Activated CD4-positive, alpha-beta T cell treated with anti-CD3 and anti-CD28 coated beads, Interleukin-2, amount 10 ng/mL, durations not matched to agents 7 days and 5 days (primary cell): ENCODE measurements around the gene ANKRD33. TPM values are rescaled to one million over a fixed set of nuclear protein-coding genes. Genes with fewer than 3 reads are reported as not detected.

Experiments
- CTCF ChIA-PET: fragments of 350-600 bp; sonication (Branson Sonifier 250); formaldehyde crosslinking; loops from one replicate; lab custom pipeline; 2021; ENCODE audit warnings: antibody characterized with exemption; lab: Charles Lee
- POLR2A ChIA-PET: fragments of 350-600 bp; sonication (Branson Sonifier 250); formaldehyde crosslinking; loops from one replicate; lab custom pipeline; 2021; ENCODE audit warnings: antibody characterized with exemption; lab: Charles Lee
- DNase-seq: peaks from one replicate; pipeline ENCODE4 v3.0.0-alpha.2; 2020
- H3K27ac Mint-ChIP-seq: one replicate; pipeline ENCODE4 v1.8.0; 2021; ENCODE audit warnings: mild to moderate bottlenecking, moderate library complexity, mixed read lengths
- H3K27me3 Mint-ChIP-seq: one replicate; pipeline ENCODE4 v1.8.0; 2021; ENCODE audit warnings: mixed read lengths
- H3K36me3 Mint-ChIP-seq: one replicate; pipeline ENCODE4 v1.8.0; 2021; ENCODE audit warnings: low read depth, mixed read lengths
- H3K4me1 Mint-ChIP-seq: one replicate; pipeline ENCODE4 v1.8.0; 2021; ENCODE audit warnings: mixed read lengths
- H3K4me3 Mint-ChIP-seq: one replicate; pipeline ENCODE4 v1.8.0; 2021; ENCODE audit warnings: mild to moderate bottlenecking, moderate library complexity, mixed read lengths
- H3K9me3 Mint-ChIP-seq: one replicate; pipeline ENCODE4 v1.8.0; 2021; ENCODE audit warnings: mixed read lengths
- total RNA-seq, 2 experiments: library from RNA; stranded (reverse); gene quantifications; one replicate each; pipeline ENCODE4 v1.2.3, GENCODE V29; 2021

ANKRD33 gene
- total RNA-seq, 2 experiments from 2014 or later, result not detected

GRCh38 chr12:51911788-51912711 is 24.1 kb downstream of the ANKRD33 start:
- no peaks in the 10 kb centered on the region for H3K36me3 Mint-ChIP-seq
- no peaks in the 10 kb centered on the region for H3K4me1 Mint-ChIP-seq
- H3K4me3 Mint-ChIP-seq, result no peak overlapping the region
- peaks cover 31% of the 10 kb centered on the region for H3K27me3 Mint-ChIP-seq
- no peak overlapping the region for H3K27ac Mint-ChIP-seq
- CTCF ChIA-PET, result interaction anchor here (0.7 to 1.8 kb wide), 6 partner anchors 10 to 114 kb away, joined by 3 to 8 read pairs (median 4); no protein-coding TSS in a partner anchor
- no peak for DNase-seq
- POLR2A ChIA-PET, result no interaction called here
- no peaks in the 10 kb centered on the region for H3K9me3 Mint-ChIP-seq

- Mint-ChIP-seq H3K4me3 (no peak overlapping the region), H3K4me1 (no peaks in the 10 kb centered on the region)
These were observed 25.4 kb downstream of the ANKRD33 start for GRCh38 chr12:51913071-51914033.

GRCh38 chr12:51914034-51914923 is 26.4 kb downstream of the ANKRD33 start:
- POLR2A ChIA-PET, result no interaction called here
- Mint-ChIP-seq H3K4me1 (no peaks in the 10 kb centered on the region), H3K4me3 (no peak overlapping the region)

More at GRCh38 chr12:51913071-51914033, 25.4 kb downstream of the ANKRD33 start:
- Mint-ChIP-seq H3K27me3 (peaks cover 24% of the 10 kb centered on the region), H3K9me3 (no peaks in the 10 kb centered on the region), H3K36me3 (no peaks in the 10 kb centered on the region), H3K27ac (no peak overlapping the region)
- DNase-seq, result no peak
- CTCF ChIA-PET, result interaction anchor here (0.7 to 1.8 kb wide), 5 partner anchors 9 to 113 kb away, joined by 3 to 8 read pairs (median 4); no protein-coding TSS in a partner anchor
- POLR2A ChIA-PET, result no interaction called here

GRCh38 chr12:51915003-51915625 is 27.2 kb downstream of the ANKRD33 start:
- H3K36me3 Mint-ChIP-seq, result no peaks in the 10 kb centered on the region
- ChIA-PET CTCF (interaction anchor here (1.1 kb wide), 1 partner anchor 56 kb away, joined by 3 read pairs; no protein-coding TSS in a partner anchor), POLR2A (no interaction called here)
- peaks cover 8% of the 10 kb centered on the region for H3K27me3 Mint-ChIP-seq
- H3K4me1 Mint-ChIP-seq, result no peaks in the 10 kb centered on the region
- no peak for DNase-seq
- H3K27ac Mint-ChIP-seq, result peak overlapping the region; percentile 54
- no peaks in the 10 kb centered on the region for H3K9me3 Mint-ChIP-seq
- no peak overlapping the region for H3K4me3 Mint-ChIP-seq

More at GRCh38 chr12:51914034-51914923, 26.4 kb downstream of the ANKRD33 start:
- Mint-ChIP-seq H3K27ac (no peak overlapping the region), H3K36me3 (no peaks in the 10 kb centered on the region), H3K9me3 (no peaks in the 10 kb centered on the region), H3K27me3 (peaks cover 16% of the 10 kb centered on the region)
- CTCF ChIA-PET, result interaction anchor here (1.1 to 1.8 kb wide), 2 partner anchors 10 to 57 kb away, joined by 3 to 5 read pairs; no protein-coding TSS in a partner anchor
- no peak for DNase-seq

GRCh38 chr12:51915951-51916350 is 28.0 kb downstream of the ANKRD33 start:
- no peaks in the 10 kb centered on the region for H3K9me3 Mint-ChIP-seq
- no peaks in the 10 kb centered on the region for H3K36me3 Mint-ChIP-seq
- no peak for DNase-seq
- peaks cover 4% of the 10 kb centered on the region for H3K27me3 Mint-ChIP-seq
- CTCF ChIA-PET, result no interaction called here
- H3K4me1 Mint-ChIP-seq, result no peaks in the 10 kb centered on the region
- H3K4me3 Mint-ChIP-seq, result no peak overlapping the region
- POLR2A ChIA-PET, result no interaction called here
- no peak overlapping the region for H3K27ac Mint-ChIP-seq

- H3K4me1 Mint-ChIP-seq, result no peaks in the 10 kb centered on the region
- CTCF ChIA-PET, result no interaction called here
- no peaks in the 10 kb centered on the region for H3K36me3 Mint-ChIP-seq
- POLR2A ChIA-PET, result no interaction called here
- no peak overlapping the region for H3K27ac Mint-ChIP-seq
- no peaks in the 10 kb centered on the region for H3K9me3 Mint-ChIP-seq
- no peak for DNase-seq
- H3K27me3 Mint-ChIP-seq, result no peaks in the 10 kb centered on the region
- H3K4me3 Mint-ChIP-seq, result no peak overlapping the region
These were observed 29.2 kb downstream of the ANKRD33 start for GRCh38 chr12:51917041-51917590.

- Mint-ChIP-seq H3K4me1 (peaks cover under 1% of the 10 kb centered on the region), H3K4me3 (no peak overlapping the region), H3K27me3 (no peaks in the 10 kb centered on the region), H3K27ac (no peak overlapping the region), H3K36me3 (no peaks in the 10 kb centered on the region), H3K9me3 (no peaks in the 10 kb centered on the region)
- CTCF ChIA-PET, result interaction anchor here (1.3 kb wide), 1 partner anchor 107 kb away, joined by 3 read pairs; no protein-coding TSS in a partner anchor
- POLR2A ChIA-PET, result no interaction called here
- DNase-seq, result no peak
These were observed 30.0 kb downstream of the ANKRD33 start for GRCh38 chr12:51917746-51918453.

GRCh38 chr12:51920046-51920445 is 32.1 kb downstream of the ANKRD33 start:
- Mint-ChIP-seq H3K27me3 (no peaks in the 10 kb centered on the region), H3K36me3 (no peaks in the 10 kb centered on the region), H3K9me3 (no peaks in the 10 kb centered on the region), H3K4me1 (peaks cover 6% of the 10 kb centered on the region), H3K27ac (no peak overlapping the region), H3K4me3 (no peak overlapping the region)
- POLR2A ChIA-PET, result no interaction called here
- CTCF ChIA-PET, result no interaction called here
- no peak for DNase-seq

- Mint-ChIP-seq H3K36me3 (no peaks in the 10 kb centered on the region), H3K27me3 (no peaks in the 10 kb centered on the region), H3K4me3 (no peak overlapping the region)
These were observed 33.3 kb downstream of the ANKRD33 start for GRCh38 chr12:51921017-51921725.

GRCh38 chr12:51922146-51922545 is 34.2 kb downstream of the ANKRD33 start:
- Mint-ChIP-seq H3K4me3 (no peak overlapping the region), H3K27me3 (no peaks in the 10 kb centered on the region), H3K27ac (no peak overlapping the region), H3K36me3 (no peaks in the 10 kb centered on the region), H3K4me1 (peaks cover 6% of the 10 kb centered on the region), H3K9me3 (no peaks in the 10 kb centered on the region)
- no peak for DNase-seq
- CTCF ChIA-PET, result interaction anchor here (0.9 to 2.5 kb wide), 6 partner anchors 10 to 103 kb away, joined by 3 to 8 read pairs (median 4); partner anchors contain the start of gene ACVRL1
- POLR2A ChIA-PET, result no interaction called here

More at GRCh38 chr12:51921017-51921725, 33.3 kb downstream of the ANKRD33 start:
- DNase-seq, result no peak
- H3K4me1 Mint-ChIP-seq, result peaks cover 6% of the 10 kb centered on the region
- POLR2A ChIA-PET, result no interaction called here
- H3K27ac Mint-ChIP-seq, result no peak overlapping the region
- CTCF ChIA-PET, result interaction anchor here (0.9 to 2.5 kb wide), 3 partner anchors 9 to 102 kb away, joined by 3 to 8 read pairs (median 8); partner anchors contain the start of gene ACVRL1
- H3K9me3 Mint-ChIP-seq, result no peaks in the 10 kb centered on the region
